Smooth muscle cell of the brain vasculature (primary cell): ENCODE data around the gene TESK2.
"Not testable (repeated sequence)": the region's sequence is repeated elsewhere in the genome, so short reads cannot be mapped to it uniquely, and the experiment has no call there.

ENCODE experiments used
- DNase-seq: peaks from one replicate; pipeline ENCODE4 v3.0.0-alpha.2; 2012; ENCODE audit warnings: low read depth, low spot score

Gene TESK2

GRCh38 chr1:45473302-45473701 lies 17.7 kb downstream of the TESK2 start:
- DNase-seq, result no peak

- no peak for DNase-seq
Measured at GRCh38 chr1:45470306-45470798, 20.6 kb downstream of the TESK2 start.

GRCh38 chr1:45467353-45467752 lies 23.6 kb downstream of the TESK2 start:
- not testable (repeated sequence) for DNase-seq

GRCh38 chr1:45465277-45465676 lies 25.7 kb downstream of the TESK2 start:
- no peak for DNase-seq

- no peak for DNase-seq
Measured at GRCh38 chr1:45458894-45459293, 32.1 kb downstream of the TESK2 start.

GRCh38 chr1:45456531-45456930 lies 34.4 kb downstream of the TESK2 start:
- no peak for DNase-seq

GRCh38 chr1:45455162-45455561 lies 35.8 kb downstream of the TESK2 start:
- no peak for DNase-seq

GRCh38 chr1:45454464-45454863 lies 36.5 kb downstream of the TESK2 start:
- no peak for DNase-seq

- DNase-seq, result no peak
Measured at GRCh38 chr1:45452503-45452902, 38.5 kb downstream of the TESK2 start.

GRCh38 chr1:45448357-45448756 lies 42.6 kb downstream of the TESK2 start:
- DNase-seq, result no peak

GRCh38 chr1:45446950-45447672 lies 43.9 kb downstream of the TESK2 start:
- no peak for DNase-seq

- DNase-seq, result no peak
Measured at GRCh38 chr1:45446530-45446929, 44.4 kb downstream of the TESK2 start.

- DNase-seq, result no peak
Measured at GRCh38 chr1:45444609-45445131, 46.3 kb downstream of the TESK2 start.

- DNase-seq, result no peak
Measured at GRCh38 chr1:45443580-45444446, 47.1 kb downstream of the TESK2 start.

GRCh38 chr1:45442272-45442671 lies 48.7 kb downstream of the TESK2 start:
- DNase-seq, result no peak

GRCh38 chr1:45437323-45437722 lies 53.6 kb downstream of the TESK2 start:
- no peak for DNase-seq

GRCh38 chr1:45430490-45430889 lies 60.5 kb downstream of the TESK2 start:
- no peak for DNase-seq

GRCh38 chr1:45429561-45430159 lies 61.3 kb downstream of the TESK2 start:
- no peak for DNase-seq

GRCh38 chr1:45423906-45424678 lies 66.9 kb downstream of the TESK2 start:
- no peak for DNase-seq

- no peak for DNase-seq
Measured at GRCh38 chr1:45421935-45422334, 69.0 kb downstream of the TESK2 start.

GRCh38 chr1:45414746-45415145 lies 76.2 kb downstream of the TESK2 start:
- DNase-seq, result no peak
